Activated T-cell treated with anti-CD3 and anti-CD28 coated beads, Interleukin-2, amount 50 U/mL, for 1 hour (primary cell): ENCODE results near the gene PRPSAP1.
"Not testable (repeated sequence)": the region's sequence is repeated elsewhere in the genome, so short reads cannot be mapped to it uniquely, and the experiment has no call there.

ENCODE experiments used
- DNase-seq: peaks from one replicate; pipeline ENCODE4 v3.0.0-alpha.2; 2020

PRPSAP1 gene

GRCh38 chr17:76359776-76360175, 6.1 kb upstream of the PRPSAP1 start:
- not testable (repeated sequence) for DNase-seq

GRCh38 chr17:76359375-76359774, 5.7 kb upstream of the PRPSAP1 start:
- DNase-seq, result no peak

- no peak for DNase-seq
Measured at GRCh38 chr17:76357597-76358158, 4.0 kb upstream of the PRPSAP1 start.

- DNase-seq, result no peak
Measured at GRCh38 chr17:76356803-76357456, 3.2 kb upstream of the PRPSAP1 start.

- no peak for DNase-seq
Measured at GRCh38 chr17:76354747-76355310, 1.1 kb upstream of the PRPSAP1 start.

GRCh38 chr17:76354317-76354729, 607 bp upstream of the PRPSAP1 start:
- no peak for DNase-seq

GRCh38 chr17:76353004-76353598, 615 bp downstream of the PRPSAP1 start:
- DNase-seq, result peak; percentile 25

- DNase-seq, result no peak
Measured at GRCh38 chr17:76351526-76352071, 2.1 kb downstream of the PRPSAP1 start.

GRCh38 chr17:76350463-76350862, 3.3 kb downstream of the PRPSAP1 start:
- DNase-seq, result no peak

GRCh38 chr17:76346936-76347335, 6.8 kb downstream of the PRPSAP1 start:
- not testable (repeated sequence) for DNase-seq

- DNase-seq, result no peak
Measured at GRCh38 chr17:76345377-76345974, 8.2 kb downstream of the PRPSAP1 start.

GRCh38 chr17:76343106-76343505, 10.6 kb downstream of the PRPSAP1 start:
- DNase-seq, result no peak

GRCh38 chr17:76341301-76341700, 12.4 kb downstream of the PRPSAP1 start:
- no peak for DNase-seq

- no peak for DNase-seq
Measured at GRCh38 chr17:76337413-76337777, 16.3 kb downstream of the PRPSAP1 start.

- no peak for DNase-seq
Measured at GRCh38 chr17:76336756-76337412, 16.8 kb downstream of the PRPSAP1 start.

- no peak for DNase-seq
Measured at GRCh38 chr17:76335716-76336381, 17.9 kb downstream of the PRPSAP1 start.

GRCh38 chr17:76333673-76334505, 19.8 kb downstream of the PRPSAP1 start:
- no peak for DNase-seq

- DNase-seq, result no peak
Measured at GRCh38 chr17:76331083-76331482, 22.6 kb downstream of the PRPSAP1 start.

GRCh38 chr17:76329664-76330063, 24.1 kb downstream of the PRPSAP1 start:
- no peak for DNase-seq

GRCh38 chr17:76327696-76328095, 26.0 kb downstream of the PRPSAP1 start:
- DNase-seq, result no peak

GRCh38 chr17:76326306-76326705, 27.4 kb downstream of the PRPSAP1 start:
- no peak for DNase-seq
